Stimulated activated CD4-positive, alpha-beta T cell treated with anti-CD3 and anti-CD28 coated beads, Interleukin-4, amount 100 ng/mL, for 1 hour (primary cell): ENCODE measurements around the gene USP17L18.
A peak's percentile ranks its signal among the peaks of the same experiment; 100 is the strongest.
"Not testable (repeated sequence)": the region's sequence is repeated elsewhere in the genome, so short reads cannot be mapped to it uniquely, and the experiment has no call there.

Experiments used
- DNase-seq: peaks from one replicate; pipeline ENCODE4 v3.0.0-alpha.2; 2020

The USP17L18 gene

GRCh38 chr4:9247953-9248680 lies at the start of gene USP17L18:
TSS of gene USP17L18 (plus strand) at chr4:9248630. CDS start at chr4:9248630, 0 bp downstream.
- DNase-seq, result peak; percentile 1

- not testable (repeated sequence) for DNase-seq
Observed at GRCh38 chr4:9210357-9210756, 38.1 kb upstream of the USP17L18 start, which contains the start of gene USP17L10. TSS of gene USP17L10 (plus strand) at chr4:9210657. CDS start at chr4:9210657, 0 bp downstream.

- DNase-seq, result not testable (repeated sequence)
Observed at GRCh38 chr4:9214701-9215100, 33.7 kb upstream of the USP17L18 start.

GRCh38 chr4:9215105-9215504 lies 33.3 kb upstream of the USP17L18 start, which contains the start of gene USP17L11:
TSS of gene USP17L11 (plus strand) at chr4:9215405. CDS start at chr4:9215405, 0 bp downstream.
- DNase-seq, result not testable (repeated sequence)

GRCh38 chr4:9219852-9220251 lies 28.6 kb upstream of the USP17L18 start, which contains the start of gene USP17L12:
TSS of gene USP17L12 (plus strand) at chr4:9220152. CDS start at chr4:9220152, 0 bp downstream.
- DNase-seq, result not testable (repeated sequence)

- DNase-seq, result not testable (repeated sequence)
Observed at GRCh38 chr4:9224596-9224995, 23.8 kb upstream of the USP17L18 start, which contains the start of gene USP17L13. TSS of gene USP17L13 (plus strand) at chr4:9224896. CDS start at chr4:9224896, 0 bp downstream.

GRCh38 chr4:9230249-9230648 lies 18.2 kb upstream of the USP17L18 start:
- DNase-seq, result not testable (repeated sequence)

GRCh38 chr4:9234085-9234484 lies 14.3 kb upstream of the USP17L18 start, which contains the start of gene USP17L15:
TSS of gene USP17L15 (plus strand) at chr4:9234385. CDS start at chr4:9234385, 0 bp downstream.
- DNase-seq, result not testable (repeated sequence)

GRCh38 chr4:9238461-9238860 lies 10.0 kb upstream of the USP17L18 start:
- not testable (repeated sequence) for DNase-seq

- DNase-seq, result not testable (repeated sequence)
Observed at GRCh38 chr4:9243579-9243978, 4.9 kb upstream of the USP17L18 start, which contains the start of gene USP17L17. TSS of gene USP17L17 (plus strand) at chr4:9243879. CDS start at chr4:9243879, 0 bp downstream.

- not testable (repeated sequence) for DNase-seq
Observed at GRCh38 chr4:9253078-9253477, 4.6 kb downstream of the USP17L18 start, which contains the start of gene USP17L19. TSS of gene USP17L19 (plus strand) at chr4:9253378. CDS start at chr4:9253378, 0 bp downstream.

- DNase-seq, result not testable (repeated sequence)
Observed at GRCh38 chr4:9257824-9258223, 9.4 kb downstream of the USP17L18 start, which contains the start of gene USP17L20. TSS of gene USP17L20 (plus strand) at chr4:9258124. CDS start at chr4:9258124, 0 bp downstream.

GRCh38 chr4:9262572-9262971 lies 14.1 kb downstream of the USP17L18 start, which contains the start of gene USP17L21:
TSS of gene USP17L21 (plus strand) at chr4:9262872. CDS start at chr4:9262872, 0 bp downstream.
- not testable (repeated sequence) for DNase-seq

GRCh38 chr4:9267319-9267718 lies 18.9 kb downstream of the USP17L18 start, which contains the start of gene USP17L22:
TSS of gene USP17L22 (plus strand) at chr4:9267619. CDS start at chr4:9267619, 0 bp downstream.
- not testable (repeated sequence) for DNase-seq

- peak; percentile 10 for DNase-seq
Observed at GRCh38 chr4:9271719-9272118, 23.3 kb downstream of the USP17L18 start.
